Stomach (tissue), 9 donors: ENCODE results near the gene MRC2. TPM values are rescaled to one million over a fixed set of nuclear protein-coding genes. Genes with fewer than 3 reads are reported as not detected.
A peak's percentile ranks its signal among the peaks of the same experiment; 100 is the strongest.

Source experiments
- DNase-seq, 2 donors: peaks; one replicate each; pipeline versions ENCODE4 v3.0.0 to v3.0.0-alpha.2; 2013 to 2019
- H3K27ac ChIP-seq, 5 donors: fragments of 200-600 bp in 4 of 5; sonication (generic) in 4 of 5; one replicate each; pipeline ENCODE4 v1.5.1; 2013 to 2019; ENCODE audit warnings: mild to moderate bottlenecking in 1 of 5, moderate library complexity in 1 of 5
- H3K27me3 ChIP-seq, 3 donors: fragments of 200-600 bp; sonication (generic); one replicate each; pipeline ENCODE4 v1.5.1; 2017 to 2019; ENCODE audit warnings: mixed run types in 1 of 3
- H3K36me3 ChIP-seq, 4 donors: fragments of 200-600 bp; sonication (generic); 1 replicate in 3 of 4; 2 replicates in 1 of 4; pipeline ENCODE4 v1.5.1; 2016 to 2019
- H3K4me1 ChIP-seq, 4 donors: fragments of 200-600 bp; sonication (generic); one replicate each; pipeline ENCODE4 v1.5.1; 2016 to 2019
- H3K4me3 ChIP-seq, 4 donors: fragments of 200-600 bp; sonication (generic) in 3 of 4; one replicate each; pipeline ENCODE4 v1.5.1; 2016 to 2019; ENCODE audit warnings: mild to moderate bottlenecking in 1 of 4
- H3K9me3 ChIP-seq, 4 donors: fragments of 200-600 bp; sonication (generic); one replicate each; pipeline ENCODE4 v1.5.1; 2016 to 2019
- EP300 ChIP-seq: sonication (generic); formaldehyde crosslinking; IDR thresholded peaks from one replicate; pipeline ENCODE4 v1.6.1; 2017; ENCODE audit warnings: antibody characterized with exemption
- POLR2A ChIP-seq, 4 donors: fragments of 450-650 bp; IDR thresholded peaks; one replicate each; pipeline ENCODE4 v1.6.1; 2016; ENCODE audit warnings: antibody characterized with exemption in 4 of 4, control low read depth in 2 of 4, mild to moderate bottlenecking in 1 of 4, moderate library complexity in 1 of 4
- POLR2AphosphoS5 ChIP-seq, 3 donors: sonication (generic); formaldehyde crosslinking; IDR thresholded peaks; one replicate each; pipeline ENCODE4 v1.6.1; 2016; ENCODE audit warnings: antibody characterized with exemption in 3 of 3
- WGBS, 5 donors: extraction: QIAGEN DNeasy Blood & Tissue Kit in 3 of 5; methylation state at CpG; one replicate each; pipeline versions ENCODE4 v1.1.5 to v1.1.7; 2013 to 2018; 5-methylcytosine and 5-hydroxymethylcytosine counted together
- intact Hi-C: fragments of 100-400 bp; cut with DNase I; formaldehyde crosslinking; loops from one replicate; pipeline ENCODE4 v1.15.1; 2023; ENCODE audit warnings: low total_unique reads
- polyA plus RNA-seq, 3 donors: library from polyadenylated mRNA; stranded (reverse); fragments of 200-250 nt; gene quantifications; one replicate each; pipeline ENCODE4 v1.2.3, GENCODE V29; 2013
- total RNA-seq, 5 donors: library from RNA; depleted of rRNA; stranded (reverse); fragments of >200 nt; gene quantifications; one replicate each; pipeline versions ENCODE4 v1.1.0 to v1.2.3, GENCODE V29; 2014 to 2016
- TF ChIP-seq, protein P1 (sequence below), 7 experiments: fragments of 450-650 bp in 4 of 7; fragments of 200-600 bp in 3 of 7; sonication (generic) in 3 of 7; IDR thresholded peaks; one replicate each; pipeline ENCODE4 v1.5.1; 2016 to 2019; ENCODE audit warnings: antibody characterized with exemption in 7 of 7, control low read depth in 2 of 7, mild to moderate bottlenecking in 1 of 7
- donor health status: healthy with polysubstance abuse.
- donor health status: Bipolar disorder and iron deficiency.
- donor health status: healthy.

MRC2 gene
- total and polyA plus RNA-seq, 8 donors: 4.7 to 107 (median 13.8) TPM

DNA sequence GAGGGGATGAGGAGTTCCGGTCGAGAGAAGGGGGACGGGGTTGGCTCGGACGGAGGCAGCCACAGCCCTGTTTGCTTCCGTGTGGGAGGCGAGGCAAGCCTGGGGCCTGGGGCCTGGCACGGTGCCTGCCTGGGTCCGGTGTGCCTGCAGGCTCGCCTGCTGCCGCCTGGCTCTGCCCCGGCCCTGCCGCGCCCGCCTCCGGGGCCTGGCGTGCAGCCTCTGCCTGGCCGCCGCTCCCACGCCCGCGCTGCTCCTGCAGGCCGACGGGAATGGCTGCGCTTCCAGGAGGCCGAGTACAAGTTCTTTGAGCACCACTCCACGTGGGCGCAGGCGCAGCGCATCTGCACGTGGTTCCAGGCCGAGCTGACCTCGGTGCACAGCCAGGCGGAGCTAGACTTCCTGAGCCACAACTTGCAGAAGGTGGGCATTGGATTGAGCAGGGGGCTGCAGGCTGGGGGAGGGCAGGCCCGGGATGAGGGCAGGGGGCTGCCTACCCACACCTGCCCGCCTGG is 53.1 kb downstream of the MRC2 start:
- Histone ChIP-seq H3K27me3 (no peaks in the 10 kb centered on the region), H3K27ac (no peak overlapping the region), H3K4me1 (no peaks in the 10 kb centered on the region), H3K4me3 (no peak overlapping the region), H3K9me3 (no peaks in the 10 kb centered on the region), H3K36me3 (peaks cover 0 to 41% (median 24%) of the 10 kb centered on the region in 4 donors)
- intact Hi-C loops: no loop called here
- peak in 1 of 2 donors; percentile 52 for DNase-seq
- TF ChIP-seq, protein P1, sequence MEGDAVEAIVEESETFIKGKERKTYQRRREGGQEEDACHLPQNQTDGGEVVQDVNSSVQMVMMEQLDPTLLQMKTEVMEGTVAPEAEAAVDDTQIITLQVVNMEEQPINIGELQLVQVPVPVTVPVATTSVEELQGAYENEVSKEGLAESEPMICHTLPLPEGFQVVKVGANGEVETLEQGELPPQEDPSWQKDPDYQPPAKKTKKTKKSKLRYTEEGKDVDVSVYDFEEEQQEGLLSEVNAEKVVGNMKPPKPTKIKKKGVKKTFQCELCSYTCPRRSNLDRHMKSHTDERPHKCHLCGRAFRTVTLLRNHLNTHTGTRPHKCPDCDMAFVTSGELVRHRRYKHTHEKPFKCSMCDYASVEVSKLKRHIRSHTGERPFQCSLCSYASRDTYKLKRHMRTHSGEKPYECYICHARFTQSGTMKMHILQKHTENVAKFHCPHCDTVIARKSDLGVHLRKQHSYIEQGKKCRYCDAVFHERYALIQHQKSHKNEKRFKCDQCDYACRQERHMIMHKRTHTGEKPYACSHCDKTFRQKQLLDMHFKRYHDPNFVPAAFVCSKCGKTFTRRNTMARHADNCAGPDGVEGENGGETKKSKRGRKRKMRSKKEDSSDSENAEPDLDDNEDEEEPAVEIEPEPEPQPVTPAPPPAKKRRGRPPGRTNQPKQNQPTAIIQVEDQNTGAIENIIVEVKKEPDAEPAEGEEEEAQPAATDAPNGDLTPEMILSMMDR (IDR thresholded peaks at IDR 0.05): no peak
- TF ChIP-seq POLR2AphosphoS5 (IDR thresholded peaks at IDR 0.05) (no peak), EP300 (no peak), POLR2A (IDR thresholded peaks at IDR 0.05) (no peak)
- 53 to 80% (median 75%) methylated on average over 27 to 36 of the region's 36 CpGs for WGBS, 5 donors

GRCh38 chr17:62681061-62681938 is 53.8 kb downstream of the MRC2 start:
- WGBS, 5 donors: 90 to 94% (median 92%) methylated on average over 16 to 17 of the region's 17 CpGs
- Histone ChIP-seq H3K4me3 (no peak overlapping the region), H3K27ac (no peak overlapping the region), H3K36me3 (peaks cover 0 to 35% (median 26%) of the 10 kb centered on the region in 4 donors), H3K9me3 (no peaks in the 10 kb centered on the region), H3K4me1 (no peaks in the 10 kb centered on the region), H3K27me3 (no peaks in the 10 kb centered on the region)
- TF ChIP-seq POLR2AphosphoS5 (IDR thresholded peaks at IDR 0.05) (no peak), EP300 (no peak), POLR2A (IDR thresholded peaks at IDR 0.05) (no peak)
- TF ChIP-seq, protein P1 (IDR thresholded peaks at IDR 0.05): no peak
- DNase-seq: peak in 1 of 2 donors; percentile 16
- intact Hi-C loops: no loop called here

DNA sequence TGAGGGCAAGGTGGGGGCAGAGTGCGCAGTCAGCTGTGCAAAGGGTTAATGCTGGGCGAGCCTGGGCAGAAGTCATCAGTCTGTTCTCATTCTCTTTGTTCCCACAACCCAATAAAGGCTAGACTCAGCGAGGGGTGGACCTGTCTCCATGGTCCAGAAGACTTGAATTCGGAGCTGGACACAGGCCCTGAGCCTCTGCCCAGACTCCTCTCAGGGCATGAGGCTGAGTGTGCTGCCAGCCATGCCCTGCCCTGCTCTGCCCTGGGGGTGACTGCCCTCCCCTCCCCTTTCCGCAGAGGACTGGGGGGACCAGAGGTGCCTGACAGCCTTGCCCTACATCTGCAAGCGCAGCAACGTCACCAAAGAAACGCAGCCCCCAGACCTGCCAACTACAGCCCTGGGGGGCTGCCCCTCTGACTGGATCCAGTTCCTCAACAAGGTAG is 54.5 kb downstream of the MRC2 start:
- Histone ChIP-seq H3K4me3 (no peak overlapping the region), H3K27me3 (no peaks in the 10 kb centered on the region), H3K27ac (no peak overlapping the region), H3K9me3 (no peaks in the 10 kb centered on the region), H3K36me3 (peaks cover 0 to 39% (median 25%) of the 10 kb centered on the region in 4 donors), H3K4me1 (no peaks in the 10 kb centered on the region)
- DNase-seq: no peak
- intact Hi-C loops: no loop called here
- TF ChIP-seq, protein P1 (IDR thresholded peaks at IDR 0.05): no peak
- TF ChIP-seq EP300: no peak
- no peak for TF ChIP-seq POLR2A (IDR thresholded peaks at IDR 0.05)
- TF ChIP-seq POLR2AphosphoS5 (IDR thresholded peaks at IDR 0.05): no peak
- 88 to 98% (median 91%) methylated on average over 8 of the region's 8 CpGs for WGBS, 5 donors

- intact Hi-C loops: no loop called here
- WGBS, 5 donors: 83 to 93% (median 87%) methylated on average over 4 of the region's 4 CpGs
- TF ChIP-seq, protein P1 (IDR thresholded peaks at IDR 0.05): no peak
- TF ChIP-seq POLR2A (IDR thresholded peaks at IDR 0.05) (no peak), EP300 (no peak), POLR2AphosphoS5 (IDR thresholded peaks at IDR 0.05) (no peak)
These were observed 56.7 kb downstream of the MRC2 start for GRCh38 chr17:62684179-62684578.

More at GRCh38 chr17:62684179-62684578, 56.7 kb downstream of the MRC2 start:
- Histone ChIP-seq H3K27ac (no peak overlapping the region), H3K27me3 (no peaks in the 10 kb centered on the region), H3K4me3 (no peak overlapping the region), H3K36me3 (peaks cover 0 to 39% (median 26%) of the 10 kb centered on the region in 4 donors), H3K4me1 (no peaks in the 10 kb centered on the region), H3K9me3 (no peaks in the 10 kb centered on the region)
- no peak for DNase-seq
